Stimulated activated naive CD8-positive, alpha-beta T cell treated with anti-CD3 and anti-CD28 coated beads, Interleukin-15, Interleukin-2, amounts not matched to agents 100 U/mL and 50 U/mL, for 24 hours (primary cell): ENCODE data around the gene OSR1.
"Not testable (repeated sequence)": the region's sequence is repeated elsewhere in the genome, so short reads cannot be mapped to it uniquely, and the experiment has no call there.

Source experiments
- ATAC-seq: fragments of 150-1000 bp; cut with Tn5 transposase; one replicate; pipeline ENCODE4 v1.10.0; 2021
- DNase-seq: peaks from one replicate; pipeline ENCODE4 v3.0.0; 2021

OSR1 gene

DNA sequence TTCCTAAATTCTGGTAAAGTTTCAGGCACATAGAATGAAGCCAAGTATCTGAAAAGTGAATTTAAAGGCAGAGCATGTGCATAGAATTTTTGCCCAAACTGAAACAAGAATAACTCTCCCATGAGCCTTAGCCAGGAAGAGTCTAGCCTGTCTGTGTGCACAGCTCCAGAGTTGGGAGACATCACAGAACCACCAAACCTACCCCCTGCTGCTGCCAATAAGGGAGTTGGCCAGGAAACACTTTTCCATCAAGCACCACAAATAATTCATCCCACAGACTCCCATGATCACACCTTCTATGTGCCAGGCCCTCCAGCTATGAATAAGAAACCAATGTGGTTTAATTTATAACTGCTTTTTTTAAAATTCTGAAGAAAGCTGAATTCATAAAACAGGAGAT is 27.0 kb downstream of the OSR1 start:
- ATAC-seq (no peak), DNase-seq (no peak)

- ATAC-seq (no peak), DNase-seq (no peak)
Measured at GRCh38 chr2:19330436-19330835, 28.0 kb downstream of the OSR1 start.

DNA sequence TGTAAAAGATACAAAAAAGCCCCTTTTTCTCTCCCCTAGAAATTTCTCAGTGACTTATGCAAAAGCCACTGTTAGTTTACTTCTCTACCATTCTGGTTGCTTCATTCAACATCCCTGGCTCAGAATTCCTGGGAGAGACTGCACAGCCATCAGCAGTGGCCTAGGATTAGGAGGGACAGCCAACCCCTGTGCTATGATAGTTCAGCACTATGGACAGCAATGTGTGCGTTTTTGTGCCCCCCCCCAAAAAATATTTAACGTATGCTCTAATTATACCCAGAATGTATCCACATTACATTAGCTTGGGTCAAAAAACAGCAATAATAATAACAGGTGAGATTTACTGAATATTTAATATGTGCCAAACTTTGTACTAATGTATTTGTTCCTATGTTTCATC is 29.0 kb downstream of the OSR1 start:
- no peak for ATAC-seq
- DNase-seq: no peak

DNA sequence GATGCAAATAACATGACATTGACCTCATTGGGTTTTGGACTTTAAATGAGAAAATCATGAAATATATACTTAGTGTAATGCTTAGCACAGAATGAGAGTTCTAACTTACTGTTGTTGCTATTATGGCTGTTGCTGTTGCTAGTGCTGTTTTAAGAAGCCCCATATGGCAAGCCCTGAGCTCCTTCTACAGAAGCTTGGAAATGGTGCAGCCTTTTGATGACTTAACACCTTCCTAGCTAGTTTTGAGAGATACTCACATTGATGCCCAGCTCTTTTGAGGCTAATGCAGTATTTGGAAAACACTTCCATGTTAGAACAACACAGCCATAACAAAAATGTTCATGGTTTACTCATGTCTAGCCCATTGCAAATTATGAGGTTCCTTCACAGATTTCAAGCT is 30.9 kb downstream of the OSR1 start:
- DNase-seq (no peak), ATAC-seq (no peak)

GRCh38 chr2:19321946-19322345 is 36.5 kb downstream of the OSR1 start:
- DNase-seq (no peak), ATAC-seq (no peak)

GRCh38 chr2:19320813-19321212 is 37.6 kb downstream of the OSR1 start:
- DNase-seq (no peak), ATAC-seq (no peak)

GRCh38 chr2:19319698-19320097 is 38.7 kb downstream of the OSR1 start:
- DNase-seq (no peak), ATAC-seq (no peak)

DNA sequence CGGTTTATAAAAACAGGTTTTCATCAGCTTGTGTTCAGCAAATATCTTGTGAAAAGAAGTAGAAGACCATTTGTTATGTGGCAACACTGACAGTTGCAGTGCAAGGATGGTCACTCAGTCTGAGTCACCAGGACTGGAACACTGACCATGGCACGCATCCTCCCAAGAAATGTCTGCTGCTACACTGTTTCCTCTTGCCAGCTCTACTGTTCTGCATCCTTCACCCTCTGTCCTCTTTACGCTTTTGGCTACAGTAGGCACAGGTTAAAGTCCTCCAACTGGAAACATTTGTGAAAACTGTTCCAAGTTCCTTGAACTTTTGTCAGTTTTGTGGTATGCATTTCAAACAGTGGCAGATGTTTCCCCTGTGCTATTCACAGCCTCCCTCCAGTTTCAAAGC is 39.4 kb downstream of the OSR1 start:
- ATAC-seq: no peak
- no peak for DNase-seq

- ATAC-seq (no peak), DNase-seq (no peak)
Measured at GRCh38 chr2:19313553-19313952, 44.9 kb downstream of the OSR1 start.

- no peak for DNase-seq
- ATAC-seq: no peak
Measured at GRCh38 chr2:19312949-19313348, 45.5 kb downstream of the OSR1 start.

- not testable (repeated sequence) for ATAC-seq
Measured at GRCh38 chr2:19306065-19306464, 52.4 kb downstream of the OSR1 start.

GRCh38 chr2:19305400-19306055 is 52.9 kb downstream of the OSR1 start:
- not testable (repeated sequence) for DNase-seq, ATAC-seq

More at GRCh38 chr2:19306065-19306464, 52.4 kb downstream of the OSR1 start:
- DNase-seq: not testable (repeated sequence)

DNA sequence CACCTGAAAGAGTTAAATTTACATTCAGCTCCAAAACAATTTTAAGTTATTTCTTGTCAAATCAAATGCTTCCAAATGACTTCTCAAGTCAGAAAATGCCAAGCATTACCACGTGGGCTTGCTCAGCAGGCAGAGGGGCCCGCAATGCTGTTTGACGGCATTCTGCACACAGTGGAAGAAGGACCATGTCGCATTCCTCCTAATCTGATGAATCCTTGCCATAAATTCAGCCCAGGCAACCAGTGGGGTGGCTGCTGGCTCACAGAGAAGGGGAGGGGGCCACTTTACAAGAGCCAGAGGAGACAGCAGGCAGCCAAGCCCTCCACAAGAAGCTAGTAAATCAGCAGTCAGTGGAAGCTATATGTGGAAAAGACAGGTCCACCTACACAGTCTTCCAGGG is 56.7 kb downstream of the OSR1 start:
- ATAC-seq: no peak
- no peak for DNase-seq
